OCI-M2 (cell line): ENCODE data around the gene MGAT4B.
"Not testable (repeated sequence)": the region's sequence is repeated elsewhere in the genome, so short reads cannot be mapped to it uniquely, and the experiment has no call there.

Experiments used
- DNase-seq: peaks from one replicate; lab custom pipeline; 2025; ENCODE audit not compliant: unreplicated experiment; lab: John Stamatoyannopoulos, UW

MGAT4B gene

DNA sequence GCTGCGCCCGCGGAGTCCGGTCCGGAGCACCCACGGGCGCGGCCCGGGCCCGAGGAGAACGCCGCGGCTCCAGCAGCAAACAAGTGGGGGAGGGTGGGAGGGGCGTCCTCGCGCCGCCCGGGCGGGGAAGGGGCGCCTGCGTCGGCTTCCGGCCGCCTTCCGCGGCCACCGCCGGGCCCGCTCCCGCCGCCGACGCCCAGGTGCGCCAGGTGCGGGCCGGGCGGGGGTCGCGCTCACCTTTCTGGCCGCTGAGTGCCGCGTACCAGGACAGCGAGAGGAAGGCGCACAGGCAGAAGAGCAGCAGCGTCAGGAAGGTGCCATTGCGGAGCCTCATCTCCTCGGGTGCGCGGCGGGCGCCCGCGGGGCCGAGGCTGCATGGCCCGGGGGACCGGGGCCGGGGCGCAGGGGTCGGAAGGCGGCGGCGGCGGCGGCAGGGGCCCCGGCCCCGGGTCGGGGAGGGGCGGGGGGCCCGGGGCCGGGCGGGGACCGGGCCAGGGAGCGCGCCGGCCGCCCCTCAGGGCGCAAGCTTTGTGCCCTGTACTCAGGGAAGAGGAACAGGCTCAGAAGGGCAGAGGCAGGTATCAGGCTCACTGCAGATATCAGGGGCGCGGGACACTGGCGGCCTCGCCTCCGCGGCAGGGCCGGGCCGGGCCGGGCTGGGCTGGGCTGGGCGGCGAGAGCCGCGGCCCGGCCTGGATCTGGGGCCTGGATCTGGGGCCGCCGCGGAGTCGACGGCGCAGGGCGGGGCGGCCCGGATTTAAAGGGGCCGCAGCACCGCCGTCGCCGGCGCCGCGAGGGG is at the start of gene MGAT4B:
MGAT4B (minus strand) TSS at position 617 of the 799 bp plus-strand sequence; CDS start at position 334, 283 bp downstream.
- no peak for DNase-seq

DNA sequence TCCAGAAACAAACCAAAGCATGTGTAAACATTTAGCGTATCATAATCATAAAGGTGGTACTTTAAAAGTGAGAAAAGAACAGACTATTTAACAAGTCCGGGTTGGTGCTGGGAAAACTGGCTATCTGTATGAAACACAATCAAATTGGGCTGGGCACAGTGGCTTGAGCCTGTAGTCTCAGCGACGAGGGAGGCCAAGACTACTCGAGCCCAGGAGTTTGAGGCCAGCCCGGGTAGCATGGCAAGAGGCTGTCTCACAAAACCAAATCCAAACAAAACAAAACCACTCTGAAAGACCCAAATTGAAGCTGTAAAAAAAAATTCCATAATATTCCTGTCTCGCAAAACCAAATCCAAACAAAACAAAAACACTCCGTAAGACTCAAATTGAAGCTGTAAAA is 47.7 kb upstream of the MGAT4B start:
- DNase-seq, result no peak

DNA sequence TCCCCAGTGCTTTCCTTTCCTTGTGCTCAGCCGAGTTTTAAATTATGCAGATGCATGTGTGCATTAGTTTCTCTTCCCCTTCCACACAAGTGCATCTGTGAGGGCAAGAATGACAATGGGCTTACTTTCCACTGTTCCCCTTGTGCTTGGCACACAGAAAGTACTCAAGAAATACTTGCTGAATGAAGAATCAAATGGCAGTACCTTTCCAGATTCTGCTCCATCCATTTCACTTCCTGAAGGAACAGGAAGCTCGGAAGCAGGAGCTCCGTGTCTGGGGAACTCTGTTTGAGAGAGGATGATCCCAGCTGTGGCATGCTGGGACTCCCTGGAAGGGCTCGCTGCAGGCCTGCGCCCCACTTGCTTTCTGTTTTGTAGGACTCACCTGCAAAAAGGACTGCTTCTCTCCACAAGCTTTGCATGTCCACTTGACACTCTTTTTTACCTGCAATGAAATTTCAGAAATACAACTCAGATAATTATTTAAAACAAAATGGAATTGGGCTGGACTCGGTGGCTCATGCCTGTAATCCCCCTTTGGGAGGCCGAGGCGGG is 46.4 kb upstream of the MGAT4B start:
- no peak for DNase-seq

DNA sequence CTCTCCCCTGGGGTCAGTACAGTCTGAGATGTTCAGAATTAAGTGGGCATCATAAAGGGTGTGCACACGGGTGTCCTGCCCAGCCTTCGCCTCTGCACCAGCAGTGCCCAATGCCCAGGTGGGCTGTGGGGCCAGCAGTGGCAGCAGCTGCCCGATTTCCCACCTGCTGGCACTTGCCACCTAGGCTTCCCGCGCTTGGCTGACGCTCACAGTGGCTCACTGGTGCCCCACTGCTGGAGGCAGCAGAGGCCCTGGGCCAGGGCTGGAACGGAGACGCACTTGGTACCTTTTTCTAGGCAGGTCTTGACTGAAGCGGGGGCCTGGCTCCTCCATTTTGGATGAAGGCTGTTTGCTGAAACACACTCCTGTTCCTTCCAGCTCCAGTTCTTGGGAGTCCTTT is 35.0 kb upstream of the MGAT4B start:
- no peak for DNase-seq

DNA sequence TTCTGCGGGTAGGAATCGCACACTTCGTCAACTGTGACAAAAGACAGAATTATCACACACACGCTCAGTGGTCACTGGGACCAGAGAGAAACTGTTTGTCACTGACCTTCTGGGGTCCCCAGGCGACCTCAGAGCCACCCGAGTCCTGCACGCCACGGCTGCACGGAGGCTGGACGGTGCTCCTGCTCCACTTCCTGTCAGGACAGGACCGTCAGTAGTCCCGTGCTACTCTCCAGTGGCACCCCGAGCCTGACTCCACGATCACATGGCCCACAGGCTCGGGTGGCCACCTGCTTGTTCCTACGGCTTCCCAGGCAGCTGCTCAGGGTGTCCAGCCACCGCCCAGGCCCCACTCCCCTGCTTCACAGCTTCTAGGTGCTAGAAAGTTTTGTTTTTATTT is 34.1 kb upstream of the MGAT4B start:
- no peak for DNase-seq

DNA sequence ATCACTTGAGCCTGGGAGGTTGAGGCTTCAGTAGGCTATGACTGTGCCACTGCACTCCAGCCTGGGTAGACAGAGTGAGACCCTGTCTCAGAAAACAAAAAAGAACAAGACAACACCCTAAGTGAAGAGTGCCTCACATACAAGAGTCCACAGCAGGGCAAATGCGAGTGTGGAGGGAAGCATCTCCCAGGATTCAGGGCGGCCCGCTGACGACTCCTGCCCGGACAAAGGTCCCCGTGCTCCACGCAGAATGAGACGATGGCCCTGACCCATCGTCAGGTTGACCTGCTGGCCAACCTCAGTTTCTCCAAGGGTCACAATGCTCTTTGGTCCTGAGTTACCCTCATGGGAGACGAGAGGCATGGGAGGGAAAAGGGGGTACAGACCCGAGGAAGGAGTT is 33.7 kb upstream of the MGAT4B start:
- DNase-seq, result no peak

DNA sequence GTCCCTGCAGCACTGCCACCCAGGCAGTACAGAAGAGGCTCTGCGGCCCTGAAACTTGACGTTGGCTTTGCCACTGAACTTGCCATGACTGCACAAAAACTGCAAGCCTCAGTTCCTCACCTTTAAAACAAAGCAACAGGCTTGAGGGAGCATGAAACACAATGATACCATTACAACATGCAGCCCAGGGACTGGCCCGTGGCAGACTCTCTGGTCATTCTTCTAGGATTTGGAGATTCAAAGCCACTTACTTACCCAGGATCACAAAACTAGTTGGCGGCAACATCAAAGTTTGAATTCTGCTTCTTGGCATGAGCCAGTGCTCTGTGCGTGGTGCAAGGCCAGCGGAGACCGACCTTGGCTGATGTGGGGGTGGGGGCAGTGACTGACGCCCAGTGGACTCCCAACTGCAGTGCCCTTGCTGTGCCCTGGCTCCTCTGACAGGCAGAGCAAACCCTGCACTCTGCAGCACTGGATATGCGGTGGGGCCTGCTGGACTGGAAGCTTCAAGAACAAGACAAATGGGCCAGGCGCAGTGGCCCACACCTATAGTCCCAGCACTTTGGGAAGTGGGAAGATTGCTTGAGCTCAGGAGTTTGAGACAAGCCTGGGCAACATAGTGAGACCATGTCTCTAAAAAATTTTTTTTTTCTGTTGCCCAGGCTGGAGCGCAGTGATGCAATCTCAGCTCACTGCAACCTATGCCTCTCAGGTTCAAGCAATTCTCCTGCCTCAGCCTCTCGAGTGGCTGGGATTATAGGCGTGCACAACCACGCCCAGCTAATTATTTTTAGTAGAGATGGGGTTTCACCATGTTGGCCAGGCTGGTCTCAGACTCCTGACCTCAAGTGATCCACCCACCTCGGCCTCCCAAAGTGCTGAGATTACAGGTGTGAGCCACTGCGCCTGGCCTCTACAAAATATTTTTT is 32.9 kb upstream of the MGAT4B start:
- DNase-seq, result no peak

DNA sequence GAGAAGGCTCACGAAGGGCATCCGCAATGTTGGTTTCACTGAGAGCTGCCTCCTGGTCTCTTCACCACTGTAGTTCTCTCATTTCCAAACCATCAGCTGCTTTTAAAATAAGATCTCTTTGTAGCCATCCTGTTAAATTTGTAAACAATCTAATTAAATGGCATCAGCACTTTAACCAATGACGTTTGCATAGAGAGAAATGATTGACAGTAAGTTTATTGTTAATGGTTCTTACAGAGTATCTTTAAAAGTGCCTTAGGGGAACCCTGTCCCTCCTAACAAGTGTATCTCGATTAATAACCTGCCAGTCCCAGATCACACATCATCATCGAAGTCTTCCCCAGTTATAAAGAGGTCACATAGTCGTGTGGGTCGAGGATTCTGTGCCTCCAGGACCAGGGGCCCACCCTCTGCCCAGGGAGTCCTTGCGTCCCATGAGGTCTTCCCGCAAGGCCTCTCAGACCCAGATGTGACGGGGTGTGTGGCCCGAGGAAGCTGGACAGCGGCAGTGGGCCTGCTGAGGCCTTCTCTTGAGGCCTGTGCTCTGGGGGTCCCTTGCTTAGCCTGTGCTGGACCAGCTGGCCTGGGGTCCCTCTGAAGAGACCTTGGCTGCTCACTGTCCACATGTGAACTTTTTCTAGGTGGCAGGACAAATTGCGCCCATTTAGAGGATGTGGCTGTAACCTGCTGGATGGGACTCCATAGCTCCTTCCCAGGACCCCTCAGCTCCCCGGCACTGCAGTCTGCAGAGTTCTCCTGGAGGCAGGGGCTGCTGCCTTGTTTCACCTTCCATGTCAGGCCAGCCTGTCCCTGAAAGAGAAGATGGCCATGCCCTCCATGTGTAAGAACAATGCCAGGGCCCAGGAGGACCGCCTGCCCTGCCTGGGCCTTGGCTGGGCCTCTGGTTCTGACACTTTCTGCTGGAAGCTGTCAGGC is 30.7 kb upstream of the MGAT4B start:
- DNase-seq, result no peak

DNA sequence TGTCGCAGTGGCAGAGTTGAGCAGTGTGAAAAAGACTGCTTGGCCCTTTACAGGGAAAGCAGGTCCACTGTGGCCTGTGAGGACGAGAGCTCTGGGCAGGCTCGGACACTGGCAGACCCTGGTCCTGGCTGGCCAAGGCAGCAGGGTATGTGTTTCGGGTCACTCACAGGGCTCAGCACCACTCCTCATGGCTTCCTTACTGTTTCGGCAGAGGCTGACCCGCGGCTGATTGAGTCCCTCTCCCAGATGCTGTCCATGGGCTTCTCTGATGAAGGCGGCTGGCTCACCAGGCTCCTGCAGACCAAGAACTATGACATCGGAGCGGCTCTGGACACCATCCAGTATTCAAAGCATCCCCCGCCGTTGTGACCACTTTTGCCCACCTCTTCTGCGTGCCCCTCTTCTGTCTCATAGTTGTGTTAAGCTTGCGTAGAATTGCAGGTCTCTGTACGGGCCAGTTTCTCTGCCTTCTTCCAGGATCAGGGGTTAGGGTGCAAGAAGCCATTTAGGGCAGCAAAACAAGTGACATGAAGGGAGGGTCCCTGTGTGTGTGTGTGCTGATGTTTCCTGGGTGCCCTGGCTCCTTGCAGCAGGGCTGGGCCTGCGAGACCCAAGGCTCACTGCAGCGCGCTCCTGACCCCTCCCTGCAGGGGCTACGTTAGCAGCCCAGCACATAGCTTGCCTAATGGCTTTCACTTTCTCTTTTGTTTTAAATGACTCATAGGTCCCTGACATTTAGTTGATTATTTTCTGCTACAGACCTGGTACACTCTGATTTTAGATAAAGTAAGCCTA is 29.8 kb upstream of the MGAT4B start:
- no peak for DNase-seq

DNA sequence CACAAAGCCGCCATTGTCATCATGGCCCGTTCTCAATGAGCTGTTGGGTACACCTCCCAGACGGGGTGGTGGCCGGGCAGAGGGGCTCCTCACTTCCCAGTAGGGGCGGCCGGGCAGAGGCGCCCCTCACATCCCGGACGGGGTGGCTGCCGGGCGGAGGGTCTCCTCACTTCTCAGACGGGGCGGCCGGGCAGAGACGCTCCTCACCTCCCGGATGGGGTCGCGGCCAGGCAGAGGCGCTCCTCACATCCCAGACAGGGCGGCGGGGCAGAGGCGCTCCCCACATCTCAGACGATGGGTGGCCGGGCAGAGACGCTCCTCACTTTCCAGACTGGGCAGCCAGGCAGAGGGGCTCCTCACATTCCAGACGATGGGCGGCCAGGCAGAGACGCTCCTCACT is 28.2 kb upstream of the MGAT4B start:
- not testable (repeated sequence) for DNase-seq

DNA sequence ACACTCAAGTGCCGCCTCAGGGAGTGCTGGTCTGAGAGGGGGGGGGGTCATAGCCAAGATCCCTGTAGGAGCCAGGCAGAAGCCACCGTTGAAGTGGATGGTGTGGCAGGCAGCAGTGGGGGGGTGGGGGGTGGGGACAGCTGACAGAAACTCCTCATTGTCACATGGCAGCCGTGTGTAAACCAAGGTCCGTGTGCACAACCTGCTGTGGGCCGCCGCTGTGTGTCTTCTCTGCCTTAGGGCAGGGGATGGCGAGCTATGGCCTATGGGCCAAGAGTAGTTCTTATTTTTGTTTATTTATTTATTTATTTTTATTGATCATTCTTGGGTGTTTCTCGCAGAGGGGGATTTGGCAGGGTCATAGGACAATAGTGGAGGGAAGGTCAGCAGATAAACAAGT is 27.5 kb upstream of the MGAT4B start:
- no peak for DNase-seq

DNA sequence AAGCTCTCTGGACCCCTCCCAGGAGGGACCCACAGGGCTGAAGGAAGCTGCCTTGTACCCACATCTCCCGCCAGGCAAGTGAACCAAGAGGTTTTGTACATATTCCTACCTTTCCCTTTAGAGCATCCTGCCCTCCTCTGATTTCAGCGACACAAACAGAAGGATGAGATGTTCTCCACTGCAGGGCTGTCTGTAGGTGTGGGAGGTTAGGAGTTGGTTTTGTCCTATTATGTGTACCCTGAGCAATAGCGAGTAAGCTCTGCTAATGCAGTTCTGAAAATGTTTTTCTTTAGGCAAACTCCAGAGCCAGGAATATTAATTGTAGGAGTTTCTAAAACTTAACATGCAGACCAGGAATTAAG is 27.0 kb upstream of the MGAT4B start:
- no peak for DNase-seq

DNA sequence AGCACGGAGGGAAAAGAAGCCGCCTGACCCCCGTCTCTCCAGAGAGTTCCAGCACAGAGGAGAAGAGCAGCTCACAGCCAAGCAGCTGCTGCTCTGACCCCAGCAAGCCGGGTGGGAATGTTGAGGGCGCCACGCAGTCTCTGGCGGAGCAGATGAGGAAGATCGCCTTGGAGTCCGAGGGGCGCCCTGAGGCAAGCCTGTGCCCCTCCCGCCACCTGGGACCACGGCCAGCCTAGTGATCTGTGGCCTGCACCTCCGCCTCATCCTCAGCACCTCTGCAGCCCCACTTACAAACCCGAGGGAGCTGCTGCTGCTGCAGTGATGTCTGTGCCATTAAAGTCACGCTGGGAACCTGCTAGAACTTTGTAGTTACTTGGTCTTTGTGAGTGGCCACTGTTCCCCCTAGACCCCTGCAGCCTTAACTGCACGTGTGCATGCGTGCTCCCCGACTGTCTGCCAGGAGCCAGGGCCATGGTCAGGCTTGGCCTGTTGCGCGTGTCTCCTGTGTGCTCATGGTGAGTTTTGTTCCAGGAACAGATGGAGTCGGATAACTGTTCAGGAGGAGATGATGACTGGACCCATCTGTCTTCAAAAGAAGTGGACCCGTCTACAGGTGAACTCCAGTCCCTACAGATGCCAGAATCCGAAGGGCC is 26.5 kb upstream of the MGAT4B start:
- DNase-seq, result no peak

DNA sequence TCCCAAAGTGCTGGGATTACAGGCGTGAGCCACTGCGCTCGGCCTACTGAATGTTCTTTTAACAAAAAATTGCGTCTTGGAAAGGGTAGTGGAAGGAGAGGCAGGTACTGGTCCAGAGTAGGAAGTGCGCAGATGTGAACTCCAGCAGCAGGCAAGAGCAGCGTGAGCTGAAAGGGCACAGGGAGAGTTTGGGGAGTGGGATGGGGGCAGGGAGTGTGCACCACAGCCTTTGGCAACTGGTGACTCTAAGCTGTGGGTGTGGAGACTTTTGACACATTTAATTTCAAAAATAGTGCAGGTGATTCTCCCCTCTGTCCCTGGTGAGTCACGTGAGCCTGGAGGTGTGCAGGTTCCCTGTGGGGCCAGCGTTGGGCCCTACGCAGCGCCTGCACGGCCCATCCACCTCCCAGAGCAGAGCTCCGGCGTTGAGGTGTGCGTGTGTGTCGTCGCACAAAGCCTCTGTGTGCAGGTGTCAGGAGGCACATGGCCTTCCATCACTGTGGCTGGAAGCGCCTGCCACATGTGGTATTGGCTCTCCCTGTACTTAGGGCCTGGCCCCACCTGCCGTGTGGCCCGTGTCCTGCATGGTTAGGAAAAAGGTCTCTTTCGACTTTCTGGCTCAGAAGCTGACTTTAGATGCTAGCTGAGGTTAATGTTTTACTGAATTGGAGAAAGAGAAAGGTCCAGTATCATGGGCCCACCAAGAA is 25.5 kb upstream of the MGAT4B start:
- no peak for DNase-seq

DNA sequence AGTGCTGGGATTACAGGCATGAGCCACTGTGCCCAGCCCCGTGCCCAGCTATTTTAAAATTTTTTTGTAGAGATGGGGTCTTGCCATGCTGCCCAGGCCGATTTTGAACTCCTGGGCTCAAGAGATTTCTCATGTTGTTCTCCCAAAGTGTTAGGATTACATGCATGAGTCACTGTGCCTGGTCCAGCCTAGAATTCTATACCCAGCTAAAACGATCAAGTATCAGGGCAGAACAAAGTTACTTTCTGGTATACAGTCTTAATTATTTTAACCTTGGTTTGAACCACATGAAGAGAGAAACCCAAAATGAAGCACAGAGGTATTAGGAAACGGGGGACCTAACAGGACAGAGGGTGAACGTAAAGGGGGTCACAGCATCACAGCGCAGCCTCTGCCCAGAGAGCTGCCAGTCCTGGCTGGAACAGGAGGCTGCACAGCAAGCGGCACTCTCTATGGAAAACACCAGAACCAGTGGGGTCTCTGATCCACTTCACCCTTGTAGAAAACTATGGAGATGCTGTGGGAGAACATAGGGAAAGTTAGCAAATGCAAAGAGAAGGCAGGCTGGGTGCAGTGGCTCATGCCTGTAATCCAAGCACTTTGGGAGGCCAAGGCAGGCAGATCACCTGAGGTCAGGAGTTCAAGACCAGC is 24.3 kb upstream of the MGAT4B start:
- no peak for DNase-seq

DNA sequence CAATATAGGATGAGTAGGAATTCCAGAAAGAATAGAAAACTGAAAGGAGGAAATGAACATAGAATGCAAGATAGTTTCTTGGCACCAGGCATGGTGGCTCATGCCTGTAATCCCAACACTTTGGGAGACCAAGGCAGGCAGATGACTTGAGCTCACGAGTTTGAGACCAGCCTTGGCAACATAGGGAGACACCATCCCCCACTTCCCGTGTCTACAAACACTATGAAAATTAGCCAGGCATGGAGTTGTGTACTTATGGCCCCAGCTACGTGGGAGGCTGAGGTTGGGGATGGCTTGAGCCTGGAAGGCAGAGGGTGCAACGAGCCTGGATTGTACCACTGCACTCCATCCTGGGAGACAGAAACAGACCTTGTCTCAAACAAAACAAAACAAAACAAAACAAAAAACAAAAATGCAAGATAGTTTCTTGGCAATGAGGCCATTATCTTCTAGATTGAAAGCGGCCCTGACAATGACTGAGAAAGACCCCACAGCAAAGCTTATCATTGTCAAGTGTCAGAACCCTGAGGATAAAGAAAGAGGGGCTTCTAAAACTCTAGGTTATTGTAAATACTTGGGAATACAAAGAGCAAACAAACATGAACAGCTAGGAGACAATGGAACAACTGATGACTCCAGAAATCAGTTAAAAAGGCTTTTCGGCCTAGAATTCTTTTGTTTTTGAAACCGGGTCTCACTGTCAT is 23.2 kb upstream of the MGAT4B start:
- no peak for DNase-seq

DNA sequence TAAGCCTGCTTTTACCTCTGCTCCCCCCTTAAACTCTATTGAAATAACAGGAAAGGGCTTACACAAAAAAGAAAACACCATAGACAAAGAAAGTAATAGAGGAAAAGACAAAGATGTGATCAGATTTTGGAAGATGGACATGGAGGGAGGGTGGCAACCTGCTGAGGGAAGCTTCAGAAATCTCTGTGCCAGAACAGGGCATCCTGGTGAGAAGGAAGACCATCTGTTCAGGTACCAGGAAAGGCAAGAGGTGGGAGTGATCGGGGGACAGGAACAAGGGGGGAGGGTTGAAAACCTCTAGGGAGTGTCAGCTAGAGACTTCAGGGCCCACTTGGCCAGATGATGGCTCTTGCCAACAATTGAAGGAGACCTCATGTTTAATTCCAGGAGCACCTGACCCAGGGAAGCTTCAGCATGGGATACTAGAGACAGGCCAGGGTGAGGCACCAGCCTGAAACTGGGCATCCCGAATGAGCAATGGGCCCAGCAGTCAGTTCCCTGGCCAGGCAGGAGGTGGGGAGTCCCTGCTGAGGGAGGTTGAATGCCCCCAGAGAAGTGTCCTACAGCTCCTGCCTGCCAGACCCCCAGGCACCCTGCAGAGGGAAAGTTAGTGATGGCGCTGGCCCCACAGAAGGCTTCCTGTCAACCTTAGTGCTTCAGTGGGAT is 22.2 kb upstream of the MGAT4B start:
- DNase-seq, result no peak
